ENCODE measurements around the gene NACA. TPM values are rescaled to one million over a fixed set of nuclear protein-coding genes. Genes with fewer than 3 reads are reported as not detected.

The NACA gene
- total RNA-seq: 1,000 to 10,000 TPM in 1 of 2 experiments, 100 to 1,000 TPM in 1; 957 to 1,017 TPM
- polyA plus RNA-seq: 1,079 TPM

- no peaks in the 10 kb centered on the region for H3K9me3 Mint-ChIP-seq
- H3K4me1 ChIP-seq (ENCODE audit: insufficient read depth, low read length): peaks cover 49% of the 10 kb centered on the region
- H3K27me3 Mint-ChIP-seq: no peaks in the 10 kb centered on the region
- peak within 1 kb of the TSS; percentile 89 to 99 (median 98) for H3K4me3 Mint-ChIP-seq
- H3K27me3 ChIP-seq (ENCODE audit: insufficient read depth, low read length, poor library complexity, severe bottlenecking): no peaks in the 10 kb centered on the region
- peak within 1 kb of the TSS; percentile 79 for H3K27ac ChIP-seq (ENCODE audit: low read depth, low read length)
- CTCF ChIA-PET: interaction anchor here (0.8 to 2.4 kb wide), 8 partner anchors 23 to 211 kb away, joined by 3 to 11 read pairs (median 4); partner anchors contain the start of genes PRIM1 and PTGES3
- peak within 1 kb of the TSS; percentile 96 for H3K4me3 ChIP-seq (ENCODE audit: low read length)
- POLR2A ChIA-PET: interaction anchor here (0.5 to 2.4 kb wide), 20 partner anchors 9 to 607 kb away, joined by 3 to 56 read pairs (median 5); partner anchors contain the start of genes ATP5F1B, BAZ2A, PTGES3 and ZC3H10
- peaks cover 25% of the 10 kb centered on the region for H3K36me3 ChIP-seq (ENCODE audit: insufficient read depth, low read length)
- H3K9me3 ChIP-seq (ENCODE audit: low read length): no peaks in the 10 kb centered on the region
- peaks cover 0 to 61% (median 9%) of the 10 kb centered on the region in 3 donors for H3K36me3 Mint-ChIP-seq
- H3K27ac Mint-ChIP-seq: peak within 1 kb of the TSS; percentile 85 to 98 (median 96)
- H3K4me1 Mint-ChIP-seq: peaks cover 56 to 58% (median 57%) of the 10 kb centered on the region in 3 donors
- peak; percentile 96 to 98 (median 97) for DNase-seq
Observed at GRCh38 chr12:56724972-56725722, at the start of gene NACA. NACA (minus strand) TSS chr12:56725299; CDS start chr12:56724521, 778 bp downstream.

- no peaks in the 10 kb centered on the region for H3K36me3 ChIP-seq (ENCODE audit: insufficient read depth, low read length)
- ChIA-PET CTCF (no interaction called here), POLR2A (no interaction called here)
- H3K4me1 Mint-ChIP-seq: no peaks in the 10 kb centered on the region
- no peaks in the 10 kb centered on the region for H3K9me3 Mint-ChIP-seq
- H3K36me3 Mint-ChIP-seq: no peaks in the 10 kb centered on the region
- no peaks in the 10 kb centered on the region for H3K27me3 ChIP-seq (ENCODE audit: insufficient read depth, low read length, poor library complexity, severe bottlenecking)
- H3K27ac ChIP-seq (ENCODE audit: low read depth, low read length): no peak overlapping the region
- no peak for DNase-seq
- H3K4me3 ChIP-seq (ENCODE audit: low read length): no peak overlapping the region
- no peaks in the 10 kb centered on the region for H3K4me1 ChIP-seq (ENCODE audit: insufficient read depth, low read length)
- H3K27me3 Mint-ChIP-seq: no peaks in the 10 kb centered on the region
- H3K9me3 ChIP-seq (ENCODE audit: low read length): no peaks in the 10 kb centered on the region
- H3K4me3 Mint-ChIP-seq: no peak overlapping the region
- no peak overlapping the region for H3K27ac Mint-ChIP-seq
Observed at GRCh38 chr12:56773113-56773512, 48.0 kb upstream of the NACA start.

- H3K27me3 ChIP-seq (ENCODE audit: insufficient read depth, low read length, poor library complexity, severe bottlenecking): no peaks in the 10 kb centered on the region
- CTCF ChIA-PET: no interaction called here
- Mint-ChIP-seq H3K4me3 (no peak overlapping the region), H3K4me1 (no peaks in the 10 kb centered on the region), H3K27me3 (no peaks in the 10 kb centered on the region), H3K9me3 (no peaks in the 10 kb centered on the region), H3K27ac (no peak overlapping the region), H3K36me3 (no peaks in the 10 kb centered on the region)
- POLR2A ChIA-PET: no interaction called here
- no peak for DNase-seq
- no peak overlapping the region for H3K27ac ChIP-seq (ENCODE audit: low read depth, low read length)
- H3K4me3 ChIP-seq (ENCODE audit: low read length): no peak overlapping the region
- no peaks in the 10 kb centered on the region for H3K4me1 ChIP-seq (ENCODE audit: insufficient read depth, low read length)
- no peaks in the 10 kb centered on the region for H3K9me3 ChIP-seq (ENCODE audit: low read length)
- no peaks in the 10 kb centered on the region for H3K36me3 ChIP-seq (ENCODE audit: insufficient read depth, low read length)
Observed at GRCh38 chr12:56772625-56773024, 47.5 kb upstream of the NACA start.

GRCh38 chr12:56769868-56770267, 44.8 kb upstream of the NACA start:
- DNase-seq: no peak
- Histone ChIP-seq H3K27ac (ENCODE audit: low read depth, low read length) (no peak overlapping the region), H3K4me3 (ENCODE audit: low read length) (no peak overlapping the region), H3K36me3 (ENCODE audit: insufficient read depth, low read length) (no peaks in the 10 kb centered on the region), H3K4me1 (ENCODE audit: insufficient read depth, low read length) (no peaks in the 10 kb centered on the region), H3K27me3 (ENCODE audit: insufficient read depth, low read length, poor library complexity, severe bottlenecking) (no peaks in the 10 kb centered on the region), H3K9me3 (ENCODE audit: low read length) (no peaks in the 10 kb centered on the region)
- Mint-ChIP-seq H3K27ac (peak overlapping the region in 1 of 8 donors; percentile 56), H3K9me3 (no peaks in the 10 kb centered on the region), H3K36me3 (no peaks in the 10 kb centered on the region), H3K4me3 (no peak overlapping the region), H3K27me3 (no peaks in the 10 kb centered on the region), H3K4me1 (no peaks in the 10 kb centered on the region)
- CTCF ChIA-PET: interaction anchor here (1.3 kb wide), 1 partner anchor 11 kb away, joined by 3 read pairs; no protein-coding TSS in a partner anchor
- POLR2A ChIA-PET: no interaction called here

- no peak for DNase-seq
- no peak overlapping the region for H3K27ac ChIP-seq (ENCODE audit: low read depth, low read length)
- no peaks in the 10 kb centered on the region for H3K27me3 ChIP-seq (ENCODE audit: insufficient read depth, low read length, poor library complexity, severe bottlenecking)
- H3K36me3 ChIP-seq (ENCODE audit: insufficient read depth, low read length): no peaks in the 10 kb centered on the region
- Mint-ChIP-seq H3K4me1 (no peaks in the 10 kb centered on the region), H3K27me3 (no peaks in the 10 kb centered on the region), H3K9me3 (no peaks in the 10 kb centered on the region), H3K27ac (no peak overlapping the region), H3K4me3 (no peak overlapping the region), H3K36me3 (no peaks in the 10 kb centered on the region)
- H3K4me3 ChIP-seq (ENCODE audit: low read length): no peak overlapping the region
- no peaks in the 10 kb centered on the region for H3K9me3 ChIP-seq (ENCODE audit: low read length)
- CTCF ChIA-PET: no interaction called here
- POLR2A ChIA-PET: no interaction called here
- no peaks in the 10 kb centered on the region for H3K4me1 ChIP-seq (ENCODE audit: insufficient read depth, low read length)
Observed at GRCh38 chr12:56768424-56768823, 43.3 kb upstream of the NACA start.

GRCh38 chr12:56766535-56766934, 41.4 kb upstream of the NACA start:
- Mint-ChIP-seq H3K27ac (no peak overlapping the region), H3K9me3 (no peaks in the 10 kb centered on the region), H3K27me3 (no peaks in the 10 kb centered on the region), H3K4me3 (no peak overlapping the region), H3K4me1 (no peaks in the 10 kb centered on the region), H3K36me3 (no peaks in the 10 kb centered on the region)
- H3K4me1 ChIP-seq (ENCODE audit: insufficient read depth, low read length): no peaks in the 10 kb centered on the region
- POLR2A ChIA-PET: no interaction called here
- no peaks in the 10 kb centered on the region for H3K27me3 ChIP-seq (ENCODE audit: insufficient read depth, low read length, poor library complexity, severe bottlenecking)
- DNase-seq: no peak
- H3K9me3 ChIP-seq (ENCODE audit: low read length): no peaks in the 10 kb centered on the region
- CTCF ChIA-PET: interaction anchor here (0.8 kb wide), 1 partner anchor 9 kb away, joined by 3 read pairs; no protein-coding TSS in a partner anchor
- H3K4me3 ChIP-seq (ENCODE audit: low read length): no peak overlapping the region
- no peaks in the 10 kb centered on the region for H3K36me3 ChIP-seq (ENCODE audit: insufficient read depth, low read length)
- H3K27ac ChIP-seq (ENCODE audit: low read depth, low read length): no peak overlapping the region

- no peaks in the 10 kb centered on the region for H3K4me1 Mint-ChIP-seq
- peaks cover 0 to under 1% (median 0%) of the 10 kb centered on the region in 5 donors for H3K9me3 Mint-ChIP-seq
- POLR2A ChIA-PET: no interaction called here
- H3K36me3 Mint-ChIP-seq: peaks cover 0 to under 1% (median 0%) of the 10 kb centered on the region in 3 donors
- Histone ChIP-seq H3K27ac (ENCODE audit: low read depth, low read length) (no peak overlapping the region), H3K4me3 (ENCODE audit: low read length) (no peak overlapping the region), H3K36me3 (ENCODE audit: insufficient read depth, low read length) (no peaks in the 10 kb centered on the region), H3K9me3 (ENCODE audit: low read length) (no peaks in the 10 kb centered on the region), H3K27me3 (ENCODE audit: insufficient read depth, low read length, poor library complexity, severe bottlenecking) (no peaks in the 10 kb centered on the region), H3K4me1 (ENCODE audit: insufficient read depth, low read length) (no peaks in the 10 kb centered on the region)
- H3K27ac Mint-ChIP-seq: no peak overlapping the region
- DNase-seq: no peak
- CTCF ChIA-PET: interaction anchor here (0.7 to 1.1 kb wide), 3 partner anchors 10 to 240 kb away, joined by 3 read pairs; no protein-coding TSS in a partner anchor
- H3K27me3 Mint-ChIP-seq: peaks cover 2 to 5% of the 10 kb centered on the region in 2 donors
- no peak overlapping the region for H3K4me3 Mint-ChIP-seq
Observed at GRCh38 chr12:56763753-56764657, 38.9 kb upstream of the NACA start.

- Histone ChIP-seq H3K27me3 (ENCODE audit: insufficient read depth, low read length, poor library complexity, severe bottlenecking) (no peaks in the 10 kb centered on the region), H3K36me3 (ENCODE audit: insufficient read depth, low read length) (no peaks in the 10 kb centered on the region), H3K27ac (ENCODE audit: low read depth, low read length) (no peak overlapping the region), H3K4me1 (ENCODE audit: insufficient read depth, low read length) (no peaks in the 10 kb centered on the region), H3K4me3 (ENCODE audit: low read length) (no peak overlapping the region), H3K9me3 (ENCODE audit: low read length) (no peaks in the 10 kb centered on the region)
- CTCF ChIA-PET: no interaction called here
- Mint-ChIP-seq H3K4me3 (no peak overlapping the region), H3K9me3 (peaks cover 0 to 5% (median 5%) of the 10 kb centered on the region in 5 donors), H3K27ac (peak overlapping the region in 1 of 8 donors; percentile 2), H3K36me3 (peaks cover 0 to 4% (median 0%) of the 10 kb centered on the region in 3 donors), H3K27me3 (peaks cover 4 to 5% of the 10 kb centered on the region in 2 donors), H3K4me1 (peaks cover 0 to 2% (median 2%) of the 10 kb centered on the region in 3 donors)
- no peak for DNase-seq
- POLR2A ChIA-PET: no interaction called here
Observed at GRCh38 chr12:56761812-56762211, 36.7 kb upstream of the NACA start.
